Hematopoietic multipotent progenitor cell treated with erythropoietin and hydrocortisone succinate and interleukin-3 and kit ligand, for 15 days (in vitro differentiated cells): ENCODE data around the gene PIBF1.
"Not testable (repeated sequence)": the region's sequence is repeated elsewhere in the genome, so short reads cannot be mapped to it uniquely, and the experiment has no call there.

Experiments used
- DNase-seq: peaks from one replicate; pipeline ENCODE4 v3.0.0-alpha.2; 2015; ENCODE audit warnings: low spot score

Gene PIBF1

GRCh38 chr13:72920097-72920496, 138.2 kb downstream of the PIBF1 start:
- no peak for DNase-seq

GRCh38 chr13:72931311-72931710, 149.4 kb downstream of the PIBF1 start:
- no peak for DNase-seq

GRCh38 chr13:72932250-72932649, 150.3 kb downstream of the PIBF1 start:
- no peak for DNase-seq

- DNase-seq = not testable (repeated sequence)
Observed at GRCh38 chr13:72946267-72946666, 164.3 kb downstream of the PIBF1 start.

- DNase-seq = no peak
Observed at GRCh38 chr13:72952529-72953141, 170.7 kb downstream of the PIBF1 start.

GRCh38 chr13:72953391-72953965, 171.5 kb downstream of the PIBF1 start:
- no peak for DNase-seq

- no peak for DNase-seq
Observed at GRCh38 chr13:72959643-72960042, 177.7 kb downstream of the PIBF1 start.

GRCh38 chr13:72960114-72960513, 178.2 kb downstream of the PIBF1 start:
- DNase-seq = no peak

- DNase-seq = no peak
Observed at GRCh38 chr13:72960541-72960940, 178.6 kb downstream of the PIBF1 start.

- DNase-seq = no peak
Observed at GRCh38 chr13:72963762-72964161, 181.8 kb downstream of the PIBF1 start.

- no peak for DNase-seq
Observed at GRCh38 chr13:72970301-72970880, 188.5 kb downstream of the PIBF1 start.

GRCh38 chr13:72970956-72971355, 189.0 kb downstream of the PIBF1 start:
- no peak for DNase-seq

- no peak for DNase-seq
Observed at GRCh38 chr13:72973234-72973633, 191.3 kb downstream of the PIBF1 start.

GRCh38 chr13:72983085-72983768, 201.3 kb downstream of the PIBF1 start:
- DNase-seq = no peak

- no peak for DNase-seq
Observed at GRCh38 chr13:72985610-72986009, 203.7 kb downstream of the PIBF1 start.

GRCh38 chr13:72986197-72986596, 204.3 kb downstream of the PIBF1 start:
- no peak for DNase-seq

- DNase-seq = no peak
Observed at GRCh38 chr13:72990953-72991352, 209.0 kb downstream of the PIBF1 start.

GRCh38 chr13:72998012-72998411, 216.1 kb downstream of the PIBF1 start:
- no peak for DNase-seq

GRCh38 chr13:73000027-73000674, 218.2 kb downstream of the PIBF1 start:
- no peak for DNase-seq

GRCh38 chr13:73001971-73002370, 220.0 kb downstream of the PIBF1 start:
- no peak for DNase-seq

GRCh38 chr13:73011751-73012150, 229.8 kb downstream of the PIBF1 start:
- no peak for DNase-seq

- no peak for DNase-seq
Observed at GRCh38 chr13:73015805-73016204, 233.9 kb downstream of the PIBF1 start.

- no peak for DNase-seq
Observed at GRCh38 chr13:73018336-73018735, 236.4 kb downstream of the PIBF1 start.
